HUES6 (cell line): Measurements from ENCODE around the gene ANKMY1.

Source experiments
- H3K27ac ChIP-seq: 2 replicates; pipeline ENCODE4 v1.7.0; 2013; ENCODE audit warnings: low read depth, mild to moderate bottlenecking, low read length, inconsistent platforms
- H3K27me3 ChIP-seq: 2 replicates; pipeline ENCODE4 v1.6.1; 2013; ENCODE audit warnings: low read length; ENCODE audit not compliant: control insufficient read depth, insufficient read depth
- H3K36me3 ChIP-seq: 2 replicates; pipeline ENCODE4 v1.6.1; 2013; ENCODE audit warnings: low read length; ENCODE audit not compliant: control insufficient read depth, insufficient read depth
- H3K4me1 ChIP-seq: 2 replicates; pipeline ENCODE4 v1.6.1; 2013; ENCODE audit warnings: low read length; ENCODE audit not compliant: control insufficient read depth, insufficient read depth
- H3K4me3 ChIP-seq: 2 replicates; pipeline ENCODE4 v1.5.1; 2013; ENCODE audit warnings: low read depth, low read length
- H3K9ac ChIP-seq: one replicate; pipeline ENCODE4 v1.6.1; 2013; ENCODE audit warnings: mild to moderate bottlenecking, low read length
- H3K9me3 ChIP-seq: 2 replicates; pipeline ENCODE4 v1.6.1; 2013; ENCODE audit warnings: low read depth, low read length; ENCODE audit not compliant: control insufficient read depth, insufficient read depth

ANKMY1 gene

DNA sequence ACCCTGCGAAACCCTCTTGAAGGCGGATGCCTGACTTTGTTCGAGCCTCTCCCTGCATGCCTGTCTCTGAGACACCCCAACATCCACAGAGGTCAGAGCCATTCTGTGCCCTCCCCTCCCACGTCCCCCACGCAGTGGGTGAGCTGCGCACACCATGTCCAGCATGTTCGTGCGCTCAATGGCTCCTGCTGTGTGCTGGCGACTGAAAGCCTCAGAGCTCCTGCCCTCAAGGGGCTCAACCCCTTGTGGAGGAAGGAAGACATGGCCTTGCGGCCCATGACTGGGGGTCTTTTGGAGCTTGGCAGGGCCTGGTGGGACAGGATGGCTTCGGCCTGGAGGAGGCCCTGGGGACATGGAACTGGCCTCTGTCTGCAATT lies 45.7 kb downstream of the ANKMY1 start:
- Histone ChIP-seq H3K27me3 (no peaks in the 10 kb centered on the region), H3K4me1 (no peaks in the 10 kb centered on the region), H3K9ac (no peak overlapping the region), H3K9me3 (no peaks in the 10 kb centered on the region), H3K27ac (no peak overlapping the region), H3K4me3 (no peak overlapping the region), H3K36me3 (no peaks in the 10 kb centered on the region)

DNA sequence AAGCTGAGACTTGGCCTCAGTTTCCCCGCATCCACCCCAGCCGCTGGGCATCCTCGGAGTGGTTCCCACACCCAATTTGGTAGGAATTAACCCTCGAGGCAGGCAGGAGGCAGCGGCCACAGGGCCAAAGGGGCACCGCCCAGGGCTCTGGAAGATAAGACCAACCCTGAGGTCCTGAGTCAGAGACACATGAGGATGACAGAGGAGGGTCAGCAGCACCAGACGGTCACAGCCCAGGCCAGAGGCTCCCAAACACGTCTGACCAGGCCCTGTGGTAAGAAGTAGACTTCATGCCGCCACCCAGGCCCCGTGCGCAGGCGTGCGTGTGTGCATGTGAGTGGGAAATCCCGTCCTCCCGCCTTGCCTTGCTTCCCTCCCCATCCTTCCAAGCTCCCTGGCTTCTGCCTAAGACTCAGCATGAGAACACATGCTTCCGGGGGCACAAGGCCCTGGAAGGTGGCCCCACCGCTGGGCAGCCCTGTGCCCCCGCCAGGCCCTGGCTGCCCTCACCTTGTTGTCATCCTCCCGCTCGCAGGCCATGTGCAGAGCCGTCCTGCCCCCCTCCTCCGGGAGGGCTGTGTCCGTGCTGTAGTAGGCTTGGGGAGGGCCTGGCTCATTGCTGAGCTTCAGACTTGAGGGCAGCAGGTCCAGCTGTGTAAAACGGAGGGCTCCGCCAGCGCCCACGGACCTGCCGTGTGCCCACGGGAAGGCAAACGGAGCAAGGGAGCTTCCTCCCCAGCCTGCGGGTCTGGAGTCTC lies 46.3 kb downstream of the ANKMY1 start:
- no peaks in the 10 kb centered on the region for H3K27me3 ChIP-seq
- H3K9me3 ChIP-seq, result no peaks in the 10 kb centered on the region
- H3K36me3 ChIP-seq, result no peaks in the 10 kb centered on the region
- no peak overlapping the region for H3K4me3 ChIP-seq
- no peak overlapping the region for H3K9ac ChIP-seq
- H3K4me1 ChIP-seq, result no peaks in the 10 kb centered on the region
- H3K27ac ChIP-seq, result no peak overlapping the region

- no peak overlapping the region for H3K9ac ChIP-seq
- H3K4me3 ChIP-seq, result no peak overlapping the region
- H3K4me1 ChIP-seq, result no peaks in the 10 kb centered on the region
- H3K9me3 ChIP-seq, result no peaks in the 10 kb centered on the region
- no peaks in the 10 kb centered on the region for H3K36me3 ChIP-seq
- H3K27me3 ChIP-seq, result no peaks in the 10 kb centered on the region
- H3K27ac ChIP-seq, result no peak overlapping the region
Measured at GRCh38 chr2:240510513-240511210, 47.1 kb downstream of the ANKMY1 start.

GRCh38 chr2:240509667-240510512 lies 47.9 kb downstream of the ANKMY1 start:
- no peaks in the 10 kb centered on the region for H3K36me3 ChIP-seq
- no peak overlapping the region for H3K27ac ChIP-seq
- no peaks in the 10 kb centered on the region for H3K4me1 ChIP-seq
- H3K9me3 ChIP-seq, result no peaks in the 10 kb centered on the region
- H3K9ac ChIP-seq, result no peak overlapping the region
- H3K4me3 ChIP-seq, result no peak overlapping the region
- H3K27me3 ChIP-seq, result no peaks in the 10 kb centered on the region

DNA sequence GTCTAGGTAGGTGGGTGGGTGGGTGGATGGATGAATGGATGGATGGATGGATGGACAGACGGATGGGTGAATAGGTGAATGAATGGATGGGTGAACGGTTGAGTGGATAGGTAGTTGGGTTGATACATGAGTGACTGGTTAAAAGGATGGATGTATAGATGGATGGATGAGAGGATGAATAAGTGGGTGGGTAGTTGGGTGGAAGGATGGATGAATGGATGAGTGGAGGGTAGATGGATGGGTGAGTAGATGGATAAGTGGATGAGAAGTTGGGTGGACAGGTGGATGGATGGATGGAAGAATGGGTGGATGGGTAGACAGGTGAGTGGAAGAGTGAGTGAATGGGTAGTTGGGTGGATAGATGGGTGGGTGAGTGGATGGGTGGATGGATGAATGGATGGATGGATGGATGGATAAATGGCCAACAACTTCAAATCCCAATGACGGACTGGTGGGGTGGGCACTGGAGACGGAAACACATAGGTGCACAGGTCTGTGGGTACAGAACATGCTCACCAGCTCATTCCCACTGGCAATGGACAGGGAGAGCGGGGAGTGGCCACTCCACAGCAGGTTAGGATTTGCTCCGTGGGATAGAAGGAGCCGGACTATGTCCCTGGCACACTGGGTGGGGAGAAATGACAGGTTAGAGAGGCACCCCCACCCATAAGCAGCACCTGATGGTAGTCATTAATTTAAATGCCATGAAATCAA lies 48.8 kb downstream of the ANKMY1 start:
- H3K36me3 ChIP-seq, result no peaks in the 10 kb centered on the region
- no peaks in the 10 kb centered on the region for H3K9me3 ChIP-seq
- no peaks in the 10 kb centered on the region for H3K27me3 ChIP-seq
- no peak overlapping the region for H3K27ac ChIP-seq
- H3K9ac ChIP-seq, result no peak overlapping the region
- H3K4me3 ChIP-seq, result no peak overlapping the region
- no peaks in the 10 kb centered on the region for H3K4me1 ChIP-seq

DNA sequence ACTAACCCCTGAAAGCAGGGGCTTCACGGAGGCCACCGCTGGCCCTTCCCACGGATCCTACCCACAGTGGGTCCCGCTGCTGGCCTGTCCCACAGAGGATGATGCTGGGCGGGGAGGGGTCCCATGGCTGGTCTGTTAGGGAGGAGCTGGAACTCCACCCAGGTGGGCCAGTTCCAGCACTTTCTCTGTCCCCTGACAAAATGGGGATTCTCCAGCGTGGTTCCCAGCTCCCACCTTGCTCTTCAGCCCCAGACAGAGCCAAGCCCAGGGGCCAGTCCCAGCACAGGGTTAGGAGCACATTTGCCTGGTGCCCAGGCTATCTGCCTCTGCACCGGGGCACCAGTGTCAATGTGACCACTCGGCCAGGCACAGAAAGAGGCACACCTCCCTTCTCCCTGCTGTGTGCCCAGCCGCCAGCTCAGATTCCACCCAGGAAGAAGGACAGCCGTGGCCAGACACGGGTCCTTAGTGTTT lies 50.0 kb downstream of the ANKMY1 start:
- Histone ChIP-seq H3K27ac (no peak overlapping the region), H3K9ac (no peak overlapping the region), H3K27me3 (no peaks in the 10 kb centered on the region), H3K36me3 (no peaks in the 10 kb centered on the region), H3K9me3 (no peaks in the 10 kb centered on the region), H3K4me3 (no peak overlapping the region), H3K4me1 (no peaks in the 10 kb centered on the region)

DNA sequence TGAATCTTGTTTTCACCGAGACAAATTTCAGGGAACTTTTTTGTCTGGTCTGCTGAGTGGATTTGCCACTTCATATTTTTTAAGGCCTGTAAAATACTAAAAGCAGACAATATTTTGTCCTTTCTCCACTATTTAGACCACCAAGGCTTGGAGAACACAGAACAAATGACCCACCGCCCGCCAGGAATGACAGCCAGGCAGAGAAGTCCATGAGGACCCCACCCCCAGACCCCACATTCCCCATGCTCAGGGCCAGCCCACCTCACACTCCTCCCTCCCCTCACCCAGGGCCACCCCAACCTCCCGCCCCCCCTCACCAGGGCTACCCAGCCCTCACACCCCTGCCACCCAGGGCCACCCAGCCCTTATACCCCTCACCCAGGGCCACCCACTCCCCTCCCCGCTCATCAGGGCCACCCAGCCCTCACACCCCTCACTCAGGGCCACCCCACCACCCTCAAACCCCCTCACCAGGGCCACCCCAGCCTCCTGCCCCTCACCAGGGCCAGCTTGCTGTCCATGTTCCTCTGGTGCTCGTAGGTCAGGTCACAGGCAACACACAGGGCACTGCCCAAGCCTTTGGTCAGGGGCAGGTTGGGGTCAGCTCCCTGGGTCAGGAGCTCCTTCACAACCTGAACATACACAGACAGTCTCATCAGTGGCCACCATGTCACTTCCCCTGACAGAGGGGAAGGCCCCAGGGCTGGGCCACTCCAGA lies 50.6 kb downstream of the ANKMY1 start:
- Histone ChIP-seq H3K27ac (no peak overlapping the region), H3K4me3 (no peak overlapping the region), H3K36me3 (no peaks in the 10 kb centered on the region), H3K27me3 (no peaks in the 10 kb centered on the region), H3K4me1 (no peaks in the 10 kb centered on the region), H3K9me3 (no peaks in the 10 kb centered on the region), H3K9ac (no peak overlapping the region)

- Histone ChIP-seq H3K9ac (no peak overlapping the region), H3K27me3 (no peaks in the 10 kb centered on the region), H3K36me3 (no peaks in the 10 kb centered on the region), H3K4me3 (no peak overlapping the region), H3K9me3 (no peaks in the 10 kb centered on the region), H3K27ac (no peak overlapping the region), H3K4me1 (no peaks in the 10 kb centered on the region)
Measured at GRCh38 chr2:240506406-240507059, 51.3 kb downstream of the ANKMY1 start.

DNA sequence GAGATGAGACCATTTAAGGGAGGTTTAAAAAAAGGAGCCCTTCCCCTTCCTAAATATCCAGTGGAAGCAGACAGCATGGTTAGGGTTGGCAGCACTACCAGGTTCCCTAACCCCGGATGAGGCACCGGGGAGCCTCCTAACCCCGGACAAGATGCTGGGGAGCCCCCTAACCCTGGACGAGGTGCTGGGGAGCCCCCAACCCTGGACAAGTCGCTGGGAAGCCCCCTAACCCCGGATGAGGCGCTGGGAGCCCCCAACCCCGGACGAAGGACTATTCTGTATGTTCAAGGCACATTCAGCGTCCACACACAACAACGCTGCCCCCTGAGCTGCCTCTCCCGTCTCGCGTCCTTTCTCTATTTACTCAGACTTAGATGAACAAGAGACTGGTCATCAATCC lies 51.9 kb downstream of the ANKMY1 start:
- no peak overlapping the region for H3K27ac ChIP-seq
- no peak overlapping the region for H3K4me3 ChIP-seq
- no peaks in the 10 kb centered on the region for H3K36me3 ChIP-seq
- no peaks in the 10 kb centered on the region for H3K27me3 ChIP-seq
- no peak overlapping the region for H3K9ac ChIP-seq
- H3K9me3 ChIP-seq, result no peaks in the 10 kb centered on the region
- H3K4me1 ChIP-seq, result no peaks in the 10 kb centered on the region

GRCh38 chr2:240503848-240504247 lies 53.9 kb downstream of the ANKMY1 start:
- H3K4me1 ChIP-seq, result no peaks in the 10 kb centered on the region
- H3K9me3 ChIP-seq, result no peaks in the 10 kb centered on the region
- no peaks in the 10 kb centered on the region for H3K36me3 ChIP-seq
- no peak overlapping the region for H3K27ac ChIP-seq
- no peaks in the 10 kb centered on the region for H3K27me3 ChIP-seq
- no peak overlapping the region for H3K4me3 ChIP-seq
- H3K9ac ChIP-seq, result no peak overlapping the region
